Fibroblast of peridontal ligament (primary cell): ENCODE results near the gene NREP.

Experiments
- DNase-seq: peaks from one replicate; pipeline ENCODE4 v3.0.0-alpha.2; 2010; ENCODE audit errors: extremely low read depth

NREP gene

DNA sequence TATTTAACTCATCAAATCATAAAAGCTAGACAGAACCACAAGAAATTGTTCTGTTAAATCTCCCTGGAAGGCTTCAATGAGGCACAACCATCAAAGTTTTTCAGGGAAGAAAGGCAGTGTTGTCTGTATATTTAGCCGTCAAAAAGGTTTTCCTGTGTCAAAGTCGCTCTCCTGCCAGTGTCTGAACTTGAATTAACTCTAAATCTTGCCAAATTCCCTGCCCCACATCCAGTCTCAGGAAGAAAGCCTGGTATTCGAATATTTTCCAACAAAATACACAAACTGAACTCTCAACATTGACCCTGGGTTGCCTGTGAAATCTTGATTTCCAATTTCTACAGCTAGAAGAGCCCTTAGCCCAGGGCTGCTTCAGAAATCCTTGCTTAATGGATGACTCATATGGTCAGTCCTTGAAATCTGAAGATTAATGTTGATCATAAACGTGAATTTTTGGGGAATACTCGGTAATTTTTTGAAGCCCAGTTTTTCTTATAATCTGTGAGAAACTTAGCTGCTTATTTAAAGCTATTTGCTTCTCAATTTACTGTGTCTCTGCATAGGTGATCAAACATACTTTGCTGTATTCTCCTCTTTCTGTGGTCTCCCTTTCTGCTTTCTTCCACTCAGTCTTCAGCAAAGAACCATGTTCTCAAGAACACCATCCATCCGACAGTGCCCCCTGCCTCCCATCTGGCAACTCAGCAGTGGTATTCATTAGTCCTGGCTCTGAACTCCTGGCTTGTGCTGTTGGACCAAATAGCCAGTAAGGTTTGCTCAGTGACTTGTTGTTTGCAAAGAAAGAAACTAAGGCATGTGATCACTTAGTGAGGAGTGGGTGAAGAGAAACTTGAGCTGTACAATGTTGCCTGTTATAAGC, 58.9 kb downstream of the NREP start:
- DNase-seq = peak; percentile 56

GRCh38 chr5:111697215-111697614, 59.8 kb downstream of the NREP start:
- DNase-seq = no peak

GRCh38 chr5:111695991-111696390, 61.0 kb downstream of the NREP start:
- DNase-seq = no peak

DNA sequence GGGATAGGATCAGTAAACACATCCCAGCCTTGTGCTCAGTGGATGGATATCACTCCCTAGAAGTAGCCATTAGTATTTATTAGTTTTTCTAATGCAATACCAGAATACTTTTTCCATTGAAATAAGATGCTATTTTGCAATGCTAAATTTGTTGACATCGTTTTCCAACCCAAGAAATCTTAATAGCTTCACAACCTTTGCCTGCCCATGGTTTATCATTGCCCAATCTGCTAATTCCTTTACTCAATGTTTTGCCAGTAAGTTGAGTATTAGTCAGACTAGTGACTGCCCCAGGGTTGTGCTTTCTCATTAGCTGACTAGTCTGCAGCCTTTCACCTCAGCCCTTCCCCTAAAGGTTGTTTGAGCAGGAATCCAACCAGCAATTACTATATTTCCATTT, 62.9 kb downstream of the NREP start:
- DNase-seq = peak; percentile 89

- peak; percentile 31 for DNase-seq
Observed at GRCh38 chr5:111691914-111692313, 65.1 kb downstream of the NREP start.

DNA sequence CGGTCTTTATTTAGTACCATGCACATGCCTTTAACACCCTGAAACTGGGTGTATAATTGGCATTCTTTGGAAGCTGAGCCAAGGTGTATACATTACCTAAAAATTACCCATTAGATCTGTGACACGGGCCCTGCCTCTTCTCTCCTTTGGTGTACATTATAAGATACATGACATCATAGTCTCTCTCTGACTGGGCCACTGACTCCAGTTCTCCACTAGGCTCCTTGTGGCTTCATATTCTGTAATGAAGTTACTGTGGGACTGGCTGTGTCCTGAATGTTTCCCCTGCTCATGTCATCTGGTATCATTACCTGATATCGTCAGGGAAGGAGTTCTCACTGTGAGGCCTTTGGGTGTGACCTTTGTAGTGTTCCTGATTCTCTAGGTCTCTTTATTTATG, 65.5 kb downstream of the NREP start:
- DNase-seq = no peak

- no peak for DNase-seq
Observed at GRCh38 chr5:111689357-111689935, 67.5 kb downstream of the NREP start.

- DNase-seq = no peak
Observed at GRCh38 chr5:111685969-111686368, 71.0 kb downstream of the NREP start.

DNA sequence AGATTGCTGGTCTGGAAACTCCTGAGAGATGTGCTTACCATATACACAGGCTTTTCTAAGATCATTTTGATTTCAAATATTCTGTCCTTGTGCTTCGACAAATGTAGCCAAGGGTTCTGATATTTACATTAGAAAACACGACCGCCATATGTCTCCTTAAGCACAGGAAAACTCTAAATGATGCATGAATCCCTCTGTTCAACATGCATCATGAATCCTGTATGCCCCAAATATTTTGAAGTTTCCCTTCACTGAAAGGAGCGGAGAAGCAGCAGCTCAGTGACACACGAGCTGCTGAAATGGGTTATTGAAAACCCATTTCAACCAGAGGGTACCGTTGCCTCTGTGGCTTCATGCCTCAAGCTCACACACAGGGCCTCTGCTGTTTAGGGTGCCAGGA, 74.4 kb downstream of the NREP start:
- no peak for DNase-seq

DNA sequence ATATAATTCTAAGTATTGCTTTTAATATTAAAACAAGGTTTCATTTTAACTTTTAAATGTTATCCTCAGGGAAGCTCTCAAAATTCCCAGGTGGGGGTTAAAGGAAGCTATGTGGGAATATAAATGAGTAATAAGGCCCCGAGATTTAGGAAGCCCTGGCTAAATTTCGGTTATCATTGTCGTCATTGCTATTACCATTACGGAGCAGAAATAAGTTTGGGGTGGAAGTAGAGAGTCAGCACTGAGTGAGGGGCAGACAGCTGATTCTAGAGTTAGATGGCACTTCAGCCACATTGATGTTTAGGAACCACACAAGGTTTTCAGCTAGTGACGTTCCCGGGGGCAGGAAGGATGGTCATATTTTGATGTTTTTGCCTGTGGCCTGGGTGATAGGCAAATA, 74.9 kb downstream of the NREP start:
- DNase-seq = no peak

- DNase-seq = peak; percentile 56
Observed at GRCh38 chr5:111681414-111682120, 75.4 kb downstream of the NREP start.

GRCh38 chr5:111680737-111681413, 76.1 kb downstream of the NREP start:
- peak; percentile 98 for DNase-seq

DNA sequence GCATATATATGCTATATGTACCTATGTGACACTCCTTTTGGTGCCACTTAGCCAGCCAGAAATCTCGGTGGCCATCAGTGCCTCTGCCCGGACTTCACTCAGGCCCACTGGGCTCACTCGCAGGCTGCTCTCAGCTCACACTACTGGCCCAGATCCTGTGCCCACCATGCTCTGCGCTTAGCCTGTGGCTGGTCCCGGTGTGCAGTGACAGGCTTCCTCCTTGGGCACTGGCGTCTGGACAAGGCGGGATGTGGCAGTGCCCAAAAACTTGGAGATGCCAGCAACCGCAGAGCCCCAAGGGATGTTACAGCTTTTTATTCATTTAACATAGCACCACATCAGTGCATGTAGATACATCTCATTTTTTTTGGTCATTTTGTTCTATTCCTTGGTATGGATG, 77.4 kb downstream of the NREP start:
- no peak for DNase-seq
